Left ventricle myocardium superior (tissue), 1 donor: ENCODE results near the gene EVC2. TPM values are rescaled to one million over a fixed set of nuclear protein-coding genes. Genes with fewer than 3 reads are reported as not detected.

Experiments used
- ATAC-seq: fragments of 200-7000 bp; cut with Tn5 transposase; one replicate; pipeline ENCODE4 v1.9.1; 2020; ENCODE audit warnings: mild to moderate bottlenecking, moderate library complexity
- DNase-seq: peaks from one replicate; pipeline ENCODE4 v3.0.0-alpha.2; 2020
- intact Hi-C: fragments of 100-400 bp; cut with micrococcal nuclease; formaldehyde crosslinking; loops from one replicate; pipeline ENCODE4 v1.11.0; 2022
- total RNA-seq: library from RNA; stranded (reverse); fragmentation: NEBNext Ultra II Directional; extraction: Animal tissue kit (Norgen Biotek cat#: 25700); gene quantifications from one replicate; pipeline ENCODE4 v1.2.1, GENCODE V29; 2021
- donor health status: DM: no; HTN: yes; CAD: no; lungs with severe emphysema.

EVC2 gene
- total RNA-seq, 1 donor from 2014 or later: 1.5 TPM

DNA sequence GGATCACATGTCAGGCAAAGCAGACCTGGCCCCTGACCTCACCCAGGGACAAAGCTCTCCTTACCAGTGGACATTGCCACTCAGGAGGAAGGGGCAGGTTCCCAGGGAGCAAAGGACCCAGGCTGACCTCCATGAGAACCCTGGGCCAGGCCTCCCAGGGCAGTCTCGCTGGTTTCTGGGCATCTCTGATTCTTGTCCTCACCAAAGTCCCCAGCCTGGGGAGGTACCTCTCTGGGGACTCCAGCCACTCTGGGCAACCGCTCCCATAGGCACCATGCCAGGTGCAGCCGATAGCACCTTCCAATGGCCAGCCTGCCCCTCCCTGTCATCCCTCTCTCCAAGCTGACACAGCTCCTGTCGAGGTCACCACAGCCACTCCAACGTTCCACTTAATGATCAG is 7.9 kb downstream of the EVC2 start:
- DNase-seq: peak; percentile 41
- intact Hi-C loops: no loop called here
- no peak for ATAC-seq

GRCh38 chr4:5696341-5696740 is 12.0 kb downstream of the EVC2 start:
- no peak for ATAC-seq
- DNase-seq: no peak
- intact Hi-C loops: no loop called here

- no peak for ATAC-seq
- no peak for DNase-seq
- intact Hi-C loops: no loop called here
These were observed 14.5 kb downstream of the EVC2 start for GRCh38 chr4:5693871-5694270.

GRCh38 chr4:5691491-5692132 is 16.7 kb downstream of the EVC2 start:
- DNase-seq: no peak
- intact Hi-C loops: no loop called here
- no peak for ATAC-seq

- intact Hi-C loops: no loop called here
- DNase-seq (no peak), ATAC-seq (no peak)
These were observed 19.3 kb downstream of the EVC2 start for GRCh38 chr4:5689065-5689464.

DNA sequence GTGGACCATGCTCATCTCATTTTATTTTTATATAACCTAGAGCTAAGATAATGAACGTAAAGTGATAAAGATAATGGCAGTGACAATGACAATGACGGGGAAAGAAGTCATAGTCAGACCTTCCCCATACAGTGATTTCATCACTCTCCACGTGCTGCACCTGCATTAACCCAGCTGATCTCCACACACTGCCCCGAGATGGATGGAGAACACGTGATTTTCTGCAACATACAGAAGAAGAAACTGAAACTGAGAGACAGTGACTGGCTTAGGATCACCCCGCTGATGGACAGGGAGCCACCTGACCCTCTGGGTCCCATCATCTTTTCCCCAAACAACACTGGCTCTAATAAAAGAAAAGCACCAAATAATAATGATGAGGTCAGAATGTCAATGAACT is 22.0 kb downstream of the EVC2 start:
- ATAC-seq: no peak
- DNase-seq: no peak

DNA sequence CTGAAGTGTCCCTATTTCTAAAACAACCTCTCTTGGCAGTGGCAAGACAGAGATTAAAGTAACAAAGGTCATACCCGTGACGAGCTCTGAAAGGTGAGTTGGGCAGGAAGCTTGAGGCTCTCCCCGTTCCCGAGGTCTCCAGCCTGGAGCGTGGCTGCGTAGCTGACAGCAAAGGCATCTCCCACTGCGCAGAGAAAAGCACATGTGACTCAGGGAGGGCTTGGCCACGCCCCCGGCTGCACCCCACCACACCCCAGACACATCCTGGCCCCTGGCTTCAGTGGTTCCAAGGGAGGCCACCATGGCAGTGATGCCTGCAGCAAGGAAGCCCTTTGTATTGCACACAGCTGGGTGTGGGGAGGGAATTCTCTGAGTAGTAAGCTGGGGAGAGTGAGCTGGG is 23.1 kb downstream of the EVC2 start:
- ATAC-seq (no peak), DNase-seq (no peak)
- intact Hi-C loops: no loop called here

More for the DNA sequence above, 22.0 kb downstream of the EVC2 start:
- intact Hi-C loops: no loop called here

GRCh38 chr4:5683566-5683965 is 24.8 kb downstream of the EVC2 start:
- ATAC-seq: peak; percentile 73
- intact Hi-C loops: no loop called here
- no peak for DNase-seq

GRCh38 chr4:5678977-5679376 is 29.4 kb downstream of the EVC2 start:
- intact Hi-C loops: no loop called here
- DNase-seq (no peak), ATAC-seq (no peak)

- intact Hi-C loops: no loop called here
- ATAC-seq: no peak
- DNase-seq: no peak
These were observed 31.6 kb downstream of the EVC2 start for GRCh38 chr4:5676763-5677162.

DNA sequence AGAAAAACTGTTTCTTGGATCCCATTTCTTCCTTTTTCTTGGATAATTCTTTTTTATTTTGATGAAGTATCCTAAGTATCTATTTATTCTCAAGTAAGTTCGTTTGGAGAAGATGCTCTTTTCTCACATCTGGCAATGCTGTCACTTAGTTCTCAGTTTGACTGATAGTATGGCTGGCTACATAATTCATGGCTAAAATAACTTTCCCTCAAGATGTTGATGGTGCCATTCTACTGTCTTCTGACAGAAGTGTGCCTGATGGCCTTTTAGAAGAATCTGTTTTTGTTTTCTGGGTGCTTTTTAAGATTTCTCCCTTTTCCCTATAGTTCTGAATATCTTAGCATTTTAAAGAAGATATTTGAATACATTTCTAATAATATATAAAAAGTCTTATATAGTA is 41.6 kb downstream of the EVC2 start:
- DNase-seq: no peak
- intact Hi-C loops: no loop called here
- ATAC-seq: no peak

DNA sequence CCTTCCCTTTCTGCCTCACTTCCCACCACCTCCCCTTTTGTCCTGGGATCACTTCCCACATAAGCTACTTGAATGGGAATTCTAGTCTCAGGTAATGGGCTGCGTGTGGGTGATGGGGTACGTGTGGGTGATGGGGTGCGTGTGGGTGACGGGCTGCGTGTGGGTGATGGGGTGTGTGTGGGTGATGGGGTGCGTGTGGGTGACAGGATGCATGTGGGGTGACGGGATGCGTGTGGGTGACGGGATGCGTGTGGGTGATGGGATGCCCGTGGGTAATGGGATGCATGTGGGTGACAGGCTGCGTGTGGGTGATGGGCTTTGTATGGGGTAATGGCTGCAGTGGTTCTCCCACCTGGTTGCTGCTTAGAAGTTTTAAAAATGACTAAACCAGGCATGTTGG is 43.6 kb downstream of the EVC2 start:
- DNase-seq: no peak
- ATAC-seq: no peak
- intact Hi-C loops: no loop called here

- intact Hi-C loops: no loop called here
- ATAC-seq: no peak
- no peak for DNase-seq
These were observed 45.8 kb downstream of the EVC2 start for GRCh38 chr4:5662555-5662954.

- DNase-seq (no peak), ATAC-seq (no peak)
- intact Hi-C loops: no loop called here
These were observed 47.1 kb downstream of the EVC2 start for GRCh38 chr4:5661237-5661636.

DNA sequence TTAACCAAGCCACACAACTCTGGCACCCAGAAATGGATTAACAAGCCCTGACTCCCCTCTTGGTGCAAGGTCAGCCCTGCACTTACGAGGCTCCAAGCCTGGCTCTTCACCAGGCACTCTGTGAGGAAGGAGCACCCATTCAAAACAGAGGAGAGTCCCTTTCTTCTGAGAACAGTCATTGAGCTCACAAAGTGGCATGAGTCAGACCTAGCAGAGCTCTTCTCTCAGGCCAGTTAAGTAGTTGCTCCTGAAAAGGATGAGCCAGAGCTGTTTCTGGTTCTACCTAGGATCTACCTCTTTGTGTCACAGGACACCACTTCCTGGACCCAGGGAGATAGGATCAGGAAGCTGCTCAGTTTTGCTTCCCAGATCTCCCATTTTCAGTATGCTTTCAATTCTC is 48.2 kb downstream of the EVC2 start:
- ATAC-seq: no peak
- DNase-seq: no peak
- intact Hi-C loops: no loop called here

DNA sequence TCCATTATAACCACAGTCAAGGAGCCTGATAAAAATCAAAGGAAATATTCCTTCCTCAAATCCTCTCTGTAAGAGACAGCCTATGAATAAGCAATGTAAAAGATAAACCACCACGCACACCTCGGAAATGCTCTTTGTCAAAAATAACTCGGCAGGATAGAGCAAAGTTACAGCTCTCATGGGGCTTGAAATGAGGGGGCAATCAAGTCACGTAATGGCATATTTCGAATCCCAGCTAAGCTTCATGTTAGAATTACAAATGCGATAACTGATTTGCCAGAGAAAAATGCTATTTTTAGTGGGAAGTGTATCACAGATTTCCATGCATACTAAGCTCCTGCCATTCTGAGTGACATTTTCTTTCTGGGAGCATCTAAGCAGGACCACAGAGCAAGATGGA is 49.4 kb downstream of the EVC2 start:
- DNase-seq: no peak
- intact Hi-C loops: no loop called here
- no peak for ATAC-seq

DNA sequence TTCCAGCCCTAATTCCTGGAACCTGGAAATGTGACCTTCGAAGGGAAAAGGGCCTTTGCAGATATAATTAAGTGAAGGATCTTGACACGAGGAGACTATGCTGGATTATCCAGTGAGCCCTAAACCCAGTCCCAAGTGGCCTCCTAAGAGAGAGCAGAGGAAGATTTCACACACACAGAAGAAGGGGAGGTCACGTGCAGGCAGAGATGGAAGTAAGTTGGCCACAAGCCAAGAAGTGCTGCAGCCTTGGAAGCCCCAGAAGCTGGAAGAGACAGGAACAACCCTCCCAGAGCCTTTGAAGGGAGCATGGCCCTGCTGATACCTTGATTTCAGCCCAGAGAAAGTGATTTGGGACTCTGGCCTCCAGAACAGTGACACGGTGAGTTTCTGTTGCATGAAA is 51.9 kb downstream of the EVC2 start:
- DNase-seq: no peak
- ATAC-seq: no peak
- intact Hi-C loops: loop anchor here (2.0 kb wide), 1 partner anchor 28 kb away; no protein-coding TSS in a partner anchor

- no peak for ATAC-seq
- intact Hi-C loops: no loop called here
- DNase-seq: no peak
These were observed 53.6 kb downstream of the EVC2 start for GRCh38 chr4:5654791-5655190.

GRCh38 chr4:5651089-5651488 is 57.3 kb downstream of the EVC2 start:
- no peak for ATAC-seq
- intact Hi-C loops: no loop called here
- DNase-seq: no peak

DNA sequence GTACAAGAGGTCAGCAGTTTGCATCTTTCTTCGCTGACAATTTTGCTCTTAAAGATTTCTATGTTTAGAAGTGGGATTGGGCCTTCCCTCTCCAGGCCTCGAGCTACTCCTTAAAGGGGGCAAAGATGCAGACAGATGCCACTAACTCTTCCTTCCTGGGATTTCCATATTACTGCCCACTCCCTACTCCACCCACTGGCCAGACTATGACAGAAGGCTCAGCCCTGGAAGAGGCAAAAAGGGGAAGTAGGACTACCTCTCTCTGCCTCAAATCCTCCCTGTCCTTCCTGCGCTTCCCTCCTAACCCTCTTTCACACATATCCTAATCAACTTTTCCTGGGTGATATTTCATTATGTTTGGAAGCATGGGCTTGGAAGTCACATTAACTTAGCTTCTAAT is 58.3 kb downstream of the EVC2 start:
- intact Hi-C loops: no loop called here
- DNase-seq (no peak), ATAC-seq (no peak)

GRCh38 chr4:5647351-5647750 is 61.0 kb downstream of the EVC2 start:
- intact Hi-C loops: no loop called here
- DNase-seq (no peak), ATAC-seq (no peak)

DNA sequence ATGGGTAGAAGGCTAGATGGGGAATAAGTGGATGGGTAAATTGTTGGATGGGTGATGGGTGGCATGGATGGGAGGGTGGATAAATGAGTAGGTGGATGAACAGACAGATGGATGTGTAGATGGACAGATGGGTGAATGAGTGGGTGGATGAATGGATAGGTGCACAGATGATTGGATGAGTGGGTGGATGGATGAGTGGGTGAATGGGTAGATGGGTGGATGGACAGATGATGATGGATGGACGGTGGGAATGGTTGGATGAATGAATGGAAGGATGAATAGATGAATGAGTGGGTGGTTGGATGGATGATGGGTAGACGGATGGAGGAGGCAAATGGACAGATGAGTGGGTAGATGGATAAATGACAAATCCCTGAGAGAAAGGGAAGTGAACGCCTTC is 68.3 kb downstream of the EVC2 start:
- ATAC-seq (no peak), DNase-seq (no peak)
- intact Hi-C loops: no loop called here
